K562 (cell line): Measurements from ENCODE around the gene RNU6-1. TPM values are rescaled to one million over a fixed set of nuclear protein-coding genes. Genes with fewer than 3 reads are reported as not detected.

ENCODE experiments used
- ATF4 ChIP-seq: fragments of 450-650 bp; formaldehyde crosslinking; IDR thresholded peaks from 2 replicates; pipeline ENCODE4 v1.4.0; 2022; ENCODE audit warnings: mild to moderate bottlenecking, moderate library complexity
- CCAR2 ChIP-seq: fragments of 200-400 bp; formaldehyde crosslinking; IDR thresholded peaks from 2 replicates; pipeline ENCODE4 v1.6.1; 2017; ENCODE audit warnings: mild to moderate bottlenecking, low read depth, low read length
- COPS2 ChIP-seq: fragments of 450-650 bp; conservative IDR thresholded peaks from 2 replicates; pipeline ENCODE4 v1.6.1; 2016; ENCODE audit warnings: mild to moderate bottlenecking, moderate library complexity
- DNMT1 ChIP-seq: fragments of 450-650 bp; IDR thresholded peaks from 2 replicates; pipeline ENCODE4 v1.6.1; 2016; ENCODE audit warnings: antibody characterized with exemption, mild to moderate bottlenecking
- EGR1 ChIP-seq: fragments of 450-650 bp; conservative IDR thresholded peaks from 2 replicates; pipeline ENCODE4 v1.6.1; 2017; ENCODE audit warnings: mild to moderate bottlenecking
- ETV1 ChIP-seq: fragments of 450-650 bp; conservative IDR thresholded peaks from 2 replicates; pipeline ENCODE4 v1.6.1; 2016; ENCODE audit warnings: missing genetic modification characterization, control low read depth, low read depth, missing compliant biosample characterization
- NEUROD1 ChIP-seq: fragments of 150-350 bp; IDR thresholded peaks from 2 replicates; pipeline ENCODE4 v1.6.1; 2014; ENCODE audit warnings: borderline replicate concordance, low read length, low read depth; ENCODE audit not compliant: partially characterized antibody
- SAFB ChIP-seq: fragments of 200-400 bp; formaldehyde crosslinking; IDR thresholded peaks from 2 replicates; pipeline ENCODE4 v1.6.1; 2017; ENCODE audit warnings: low read depth, low read length, borderline replicate concordance
- ZNF143 ChIP-seq: sonication (generic); formaldehyde crosslinking; IDR thresholded peaks from 2 replicates; pipeline ENCODE4 v1.9.0; 2022; ENCODE audit warnings: mild to moderate bottlenecking, missing genetic modification reagents
- ZNF174 ChIP-seq: fragments of 250-450 bp; sonication (Bioruptor Pico); IDR thresholded peaks from 2 replicates; pipeline ENCODE4 v1.4.0; 2020; ENCODE audit warnings: mild to moderate bottlenecking
- ZNF23 ChIP-seq: fragments of 250-450 bp; sonication (Bioruptor Pico); IDR thresholded peaks from 2 replicates; pipeline ENCODE4 v1.4.0; 2020; ENCODE audit warnings: mild to moderate bottlenecking
- ZNF384 ChIP-seq: IDR thresholded peaks from 2 replicates; pipeline ENCODE4 v1.6.1; 2012; ENCODE audit warnings: low read depth, low read length, improper control_type of control experiment
- ZNF561 ChIP-seq: fragments of 450-650 bp; formaldehyde crosslinking; conservative IDR thresholded peaks from 2 replicates; pipeline ENCODE4 v1.4.0; 2020; ENCODE audit warnings: mild to moderate bottlenecking, moderate library complexity
- polyA plus RNA-seq, 8 experiments: library from polyadenylated mRNA; depleted of rRNA in 4 of 8; stranded (reverse) in 5 of 8; unstranded in 3 of 8; fragments of >200 nt; fragmentation: Nextera tagmentation in 2 of 8; fragmentation: Illumina TruSeq in 1 of 8; extraction: Ambion mirVana in 2 of 8; extraction: Trizol in 1 of 8; gene quantifications; 2 replicates each; pipeline versions ENCODE4 v1.2.1 to v1.2.3, GENCODE V29; 2011 to 2014; ENCODE audit warnings: inconsistent platforms in 1 of 8, missing spikeins in 1 of 8
- total RNA-seq, 7 experiments: library from RNA; depleted of rRNA in 6 of 7; stranded (reverse); fragments of >200 nt in 6 of 7; fragmentation: Illumina TruSeq in 2 of 7; extraction: Trizol in 2 of 7; gene quantifications; 2 replicates each; pipeline versions ENCODE4 v1.2.1 to v1.2.3, GENCODE V29; 2011 to 2021; ENCODE audit warnings: low replicate concordance in 1 of 7
- TF ChIP-seq, protein P1 (sequence below), 2 experiments: fragments of 450-650 bp in 1 of 2; sonication (generic) in 1 of 2; formaldehyde crosslinking in 1 of 2; IDR thresholded peaks; 2 replicates each; pipeline versions ENCODE4 v1.7.1 to v1.9.0; 2016 to 2022; ENCODE audit warnings: inconsistent platforms in 1 of 2, mild to moderate bottlenecking in 1 of 2, missing genetic modification reagents in 1 of 2

RNU6-1 gene
- total and polyA plus RNA-seq, 9 of the 15 experiments (the other 6 are each of a cell fraction or from before 2014, with no cell fraction given), result not detected

DNA sequence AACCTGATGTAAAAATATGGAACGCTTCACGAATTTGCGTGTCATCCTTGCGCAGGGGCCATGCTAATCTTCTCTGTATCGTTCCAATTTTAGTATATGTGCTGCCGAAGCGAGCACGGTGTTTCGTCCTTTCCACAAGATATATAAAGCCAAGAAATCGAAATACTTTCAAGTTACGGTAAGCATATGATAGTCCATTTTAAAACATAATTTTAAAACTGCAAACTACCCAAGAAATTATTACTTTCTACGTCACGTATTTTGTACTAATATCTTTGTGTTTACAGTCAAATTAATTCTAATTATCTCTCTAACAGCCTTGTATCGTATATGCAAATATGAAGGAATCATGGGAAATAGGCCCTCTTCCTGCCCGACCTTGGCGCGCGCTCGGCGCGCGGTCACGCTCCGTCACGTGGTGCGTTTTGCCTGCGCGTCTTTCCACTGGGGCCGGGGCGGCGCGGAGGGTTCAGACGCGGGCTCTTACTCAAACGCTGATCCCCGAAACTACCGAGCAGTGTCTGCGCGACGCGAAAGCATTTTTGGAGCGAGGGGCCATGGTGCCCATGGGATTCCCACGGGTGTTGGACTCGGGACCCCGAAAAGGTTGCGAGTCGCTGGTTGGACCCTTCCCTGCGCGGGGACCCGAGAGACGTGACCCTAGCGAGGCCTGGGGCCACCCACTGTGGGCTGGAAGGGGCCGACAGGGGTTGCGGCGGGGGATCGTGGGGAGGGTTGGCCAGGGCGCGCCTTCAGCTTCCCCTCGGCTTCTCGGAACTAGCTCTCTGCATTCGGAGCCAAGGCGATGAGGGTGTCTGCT, at the start of gene RNU6-1 (continued):
- TF ChIP-seq, protein P1, sequence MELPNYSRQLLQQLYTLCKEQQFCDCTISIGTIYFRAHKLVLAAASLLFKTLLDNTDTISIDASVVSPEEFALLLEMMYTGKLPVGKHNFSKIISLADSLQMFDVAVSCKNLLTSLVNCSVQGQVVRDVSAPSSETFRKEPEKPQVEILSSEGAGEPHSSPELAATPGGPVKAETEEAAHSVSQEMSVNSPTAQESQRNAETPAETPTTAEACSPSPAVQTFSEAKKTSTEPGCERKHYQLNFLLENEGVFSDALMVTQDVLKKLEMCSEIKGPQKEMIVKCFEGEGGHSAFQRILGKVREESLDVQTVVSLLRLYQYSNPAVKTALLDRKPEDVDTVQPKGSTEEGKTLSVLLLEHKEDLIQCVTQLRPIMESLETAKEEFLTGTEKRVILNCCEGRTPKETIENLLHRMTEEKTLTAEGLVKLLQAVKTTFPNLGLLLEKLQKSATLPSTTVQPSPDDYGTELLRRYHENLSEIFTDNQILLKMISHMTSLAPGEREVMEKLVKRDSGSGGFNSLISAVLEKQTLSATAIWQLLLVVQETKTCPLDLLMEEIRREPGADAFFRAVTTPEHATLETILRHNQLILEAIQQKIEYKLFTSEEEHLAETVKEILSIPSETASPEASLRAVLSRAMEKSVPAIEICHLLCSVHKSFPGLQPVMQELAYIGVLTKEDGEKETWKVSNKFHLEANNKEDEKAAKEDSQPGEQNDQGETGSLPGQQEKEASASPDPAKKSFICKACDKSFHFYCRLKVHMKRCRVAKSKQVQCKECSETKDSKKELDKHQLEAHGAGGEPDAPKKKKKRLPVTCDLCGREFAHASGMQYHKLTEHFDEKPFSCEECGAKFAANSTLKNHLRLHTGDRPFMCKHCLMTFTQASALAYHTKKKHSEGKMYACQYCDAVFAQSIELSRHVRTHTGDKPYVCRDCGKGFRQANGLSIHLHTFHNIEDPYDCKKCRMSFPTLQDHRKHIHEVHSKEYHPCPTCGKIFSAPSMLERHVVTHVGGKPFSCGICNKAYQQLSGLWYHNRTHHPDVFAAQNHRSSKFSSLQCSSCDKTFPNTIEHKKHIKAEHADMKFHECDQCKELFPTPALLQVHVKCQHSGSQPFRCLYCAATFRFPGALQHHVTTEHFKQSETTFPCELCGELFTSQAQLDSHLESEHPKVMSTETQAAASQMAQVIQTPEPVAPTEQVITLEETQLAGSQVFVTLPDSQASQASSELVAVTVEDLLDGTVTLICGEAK (IDR thresholded peaks at IDR 0.05), result peak; percentile 88
- TF ChIP-seq, protein P1 (CRISPR knock-in tag; IDR thresholded peaks at IDR 0.05), result no peak
- no peak for TF ChIP-seq EGR1
- no peak for TF ChIP-seq COPS2
- peak; percentile 75 for TF ChIP-seq SAFB
- no peak for TF ChIP-seq ZNF174 (CRISPR knock-in tag)
- TF ChIP-seq ZNF23 (CRISPR knock-in tag), result no peak
- peak; percentile 83 for TF ChIP-seq ZNF143 (CRISPR knock-in tag)
- no peak for TF ChIP-seq ATF4 (CRISPR knock-in tag)
- TF ChIP-seq ZNF384, result no peak
- no peak for TF ChIP-seq ETV1 (tag)
- TF ChIP-seq NEUROD1, result peak; percentile 42
- no peak for TF ChIP-seq CCAR2
- TF ChIP-seq ZNF561 (CRISPR knock-in tag), result no peak
- TF ChIP-seq DNMT1, result no peak
